RWPE1 (cell line): Measurements from ENCODE around the gene CCDC102A.

ENCODE experiments used
- CTCF ChIA-PET: fragments of 350-600 bp; sonication (Branson Sonifier 250); formaldehyde crosslinking; extraction: SDS; loops from one replicate; lab custom pipeline; 2021; lab: Yijun Ruan, JAX
- POLR2A ChIA-PET: fragments of 400-600 bp; formaldehyde crosslinking; extraction: SDS; loops from one replicate; lab custom pipeline; 2020; ENCODE audit warnings: antibody characterized with exemption; ENCODE audit not compliant: low non-redundant PET; lab: Yijun Ruan, JAX
- DNase-seq: peaks from one replicate; pipeline ENCODE4 v3.0.0; 2012; ENCODE audit warnings: low spot score
- H3K27ac ChIP-seq: fragments of 450-650 bp; 2 replicates; pipeline ENCODE4 v1.5.1; 2017
- TF ChIP-seq, protein P1 (sequence below): fragments of 450-650 bp; conservative IDR thresholded peaks from 2 replicates; pipeline ENCODE4 v1.5.1; 2017; ENCODE audit warnings: low read depth, mild to moderate bottlenecking

Gene CCDC102A

GRCh38 chr16:57468346-57468745 is 68.0 kb downstream of the CCDC102A start:
- ChIA-PET POLR2A (no interaction called here), CTCF (interaction anchor here (0.6 kb wide), 1 partner anchor 21 kb away, joined by 3 read pairs; no protein-coding TSS in a partner anchor)
- H3K27ac ChIP-seq, result no peak overlapping the region
- DNase-seq, result no peak
- TF ChIP-seq, protein P1, sequence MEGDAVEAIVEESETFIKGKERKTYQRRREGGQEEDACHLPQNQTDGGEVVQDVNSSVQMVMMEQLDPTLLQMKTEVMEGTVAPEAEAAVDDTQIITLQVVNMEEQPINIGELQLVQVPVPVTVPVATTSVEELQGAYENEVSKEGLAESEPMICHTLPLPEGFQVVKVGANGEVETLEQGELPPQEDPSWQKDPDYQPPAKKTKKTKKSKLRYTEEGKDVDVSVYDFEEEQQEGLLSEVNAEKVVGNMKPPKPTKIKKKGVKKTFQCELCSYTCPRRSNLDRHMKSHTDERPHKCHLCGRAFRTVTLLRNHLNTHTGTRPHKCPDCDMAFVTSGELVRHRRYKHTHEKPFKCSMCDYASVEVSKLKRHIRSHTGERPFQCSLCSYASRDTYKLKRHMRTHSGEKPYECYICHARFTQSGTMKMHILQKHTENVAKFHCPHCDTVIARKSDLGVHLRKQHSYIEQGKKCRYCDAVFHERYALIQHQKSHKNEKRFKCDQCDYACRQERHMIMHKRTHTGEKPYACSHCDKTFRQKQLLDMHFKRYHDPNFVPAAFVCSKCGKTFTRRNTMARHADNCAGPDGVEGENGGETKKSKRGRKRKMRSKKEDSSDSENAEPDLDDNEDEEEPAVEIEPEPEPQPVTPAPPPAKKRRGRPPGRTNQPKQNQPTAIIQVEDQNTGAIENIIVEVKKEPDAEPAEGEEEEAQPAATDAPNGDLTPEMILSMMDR, result no peak

- TF ChIP-seq, protein P1, result no peak
- CTCF ChIA-PET, result interaction anchor here (0.5 to 1.5 kb wide), 4 partner anchors 10 to 112 kb away, joined by 3 read pairs; partner anchors contain the start of genes CIAPIN1 and COQ9
- no peak overlapping the region for H3K27ac ChIP-seq
- no peak for DNase-seq
- POLR2A ChIA-PET, result no interaction called here
Observed at GRCh38 chr16:57464523-57464922, 71.8 kb downstream of the CCDC102A start.

DNA sequence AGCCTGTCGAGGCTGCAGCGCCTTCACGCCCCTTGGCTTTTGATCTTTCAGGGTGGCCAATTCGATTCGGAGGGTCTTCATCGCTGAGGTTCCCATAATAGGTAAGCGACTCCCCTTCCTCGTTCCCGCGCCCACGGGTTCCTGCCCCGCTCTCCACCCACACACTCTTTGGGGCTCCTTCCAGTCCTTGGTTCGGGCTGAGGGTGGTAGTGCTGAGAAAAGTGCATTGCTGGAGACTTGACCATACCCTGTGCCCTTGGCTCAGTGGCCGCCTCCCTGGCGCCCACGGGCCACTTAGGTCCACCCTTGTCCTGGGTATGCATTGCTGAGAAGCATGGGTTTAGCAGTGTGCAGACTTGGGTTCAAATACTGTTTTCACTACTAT is 73.4 kb downstream of the CCDC102A start:
- H3K27ac ChIP-seq, result peak overlapping the region; percentile 71
- no peak for DNase-seq
- ChIA-PET CTCF (interaction anchor here (0.7 to 2.2 kb wide), 8 partner anchors 8 to 56 kb away, joined by 3 to 14 read pairs (median 4); partner anchors contain the start of genes CIAPIN1 and COQ9), POLR2A (interaction anchor here (0.6 to 0.8 kb wide), 3 partner anchors 14 to 376 kb away, joined by 3 to 4 read pairs (median 3); partner anchors contain the start of genes CIAPIN1 and COQ9)
- TF ChIP-seq, protein P1, result no peak

GRCh38 chr16:57462209-57462977 is 74.0 kb downstream of the CCDC102A start, which contains the start of gene POLR2C:
Gene POLR2C, plus strand, starts transcription at chr16:57462679. Its CDS starts 46 bp downstream, at chr16:57462725.
- peak within 1 kb of the TSS; percentile 71 for H3K27ac ChIP-seq
- POLR2A ChIA-PET, result interaction anchor here (0.6 to 0.8 kb wide), 5 partner anchors 14 to 376 kb away, joined by 3 to 4 read pairs (median 3); partner anchors contain the start of genes CIAPIN1 and COQ9

More at GRCh38 chr16:57462209-57462977, 74.0 kb downstream of the CCDC102A start, which contains the start of gene POLR2C:
- CTCF ChIA-PET, result interaction anchor here (0.6 to 2.2 kb wide), 15 partner anchors 9 to 550 kb away, joined by 3 to 14 read pairs (median 4); partner anchors contain the start of genes CIAPIN1 and COQ9
- peak; percentile 81 for DNase-seq
- TF ChIP-seq, protein P1, result peak; percentile 97
